ENCODE measurements around the gene LELP1.

GRCh38 chr1:153250166-153250565 lies 46.9 kb downstream of the LELP1 start:
- TF ChIP-seq POLR2AphosphoS5 (IDR thresholded peaks at IDR 0.05) (no peak), CTCF (IDR thresholded peaks at IDR 0.05) (no peak)
